ENCODE results near the gene CMC4.

Gene CMC4

GRCh38 chrX:155055494-155055893 is 15.4 kb downstream of the CMC4 start:
- Histone ChIP-seq H3K27me3 (ENCODE audit: control insufficient read depth in 5 of 5, insufficient read depth in 4 of 5, low read length in 5 of 5) (peaks cover 0 to 3% (median 0%) of the 10 kb centered on the region in 5 donors), H3K4me3 (ENCODE audit: low read depth in 1 of 5, low read length in 5 of 5) (no peak overlapping the region), H3K9ac (ENCODE audit: low read length in 5 of 5) (no peak overlapping the region), H3K9me3 (ENCODE audit: control insufficient read depth in 5 of 5, low read length in 5 of 5) (no peaks in the 10 kb centered on the region), H3K27ac (ENCODE audit: low read depth, low read length) (no peak overlapping the region), H3K4me1 (ENCODE audit: control insufficient read depth in 5 of 5, insufficient read depth in 5 of 5, low read length in 5 of 5) (peaks cover 4 to 12% (median 10%) of the 10 kb centered on the region in 5 donors), H3K36me3 (ENCODE audit: control insufficient read depth in 5 of 5, insufficient read depth in 5 of 5, low read length in 5 of 5) (peaks cover 2 to 19% (median 11%) of the 10 kb centered on the region in 5 donors)

GRCh38 chrX:155054255-155054654 is 16.7 kb downstream of the CMC4 start:
- Histone ChIP-seq H3K9ac (ENCODE audit: low read length in 5 of 5) (no peak overlapping the region), H3K4me1 (ENCODE audit: control insufficient read depth in 5 of 5, insufficient read depth in 5 of 5, low read length in 5 of 5) (peaks cover 4 to 12% (median 10%) of the 10 kb centered on the region in 5 donors), H3K9me3 (ENCODE audit: control insufficient read depth in 5 of 5, low read length in 5 of 5) (no peaks in the 10 kb centered on the region), H3K4me3 (ENCODE audit: low read depth in 1 of 5, low read length in 5 of 5) (no peak overlapping the region), H3K27ac (ENCODE audit: low read depth, low read length) (no peak overlapping the region), H3K27me3 (ENCODE audit: control insufficient read depth in 5 of 5, insufficient read depth in 4 of 5, low read length in 5 of 5) (peaks cover 0 to 3% (median 0%) of the 10 kb centered on the region in 5 donors), H3K36me3 (ENCODE audit: control insufficient read depth in 5 of 5, insufficient read depth in 5 of 5, low read length in 5 of 5) (peaks cover 2 to 15% (median 11%) of the 10 kb centered on the region in 5 donors)

DNA sequence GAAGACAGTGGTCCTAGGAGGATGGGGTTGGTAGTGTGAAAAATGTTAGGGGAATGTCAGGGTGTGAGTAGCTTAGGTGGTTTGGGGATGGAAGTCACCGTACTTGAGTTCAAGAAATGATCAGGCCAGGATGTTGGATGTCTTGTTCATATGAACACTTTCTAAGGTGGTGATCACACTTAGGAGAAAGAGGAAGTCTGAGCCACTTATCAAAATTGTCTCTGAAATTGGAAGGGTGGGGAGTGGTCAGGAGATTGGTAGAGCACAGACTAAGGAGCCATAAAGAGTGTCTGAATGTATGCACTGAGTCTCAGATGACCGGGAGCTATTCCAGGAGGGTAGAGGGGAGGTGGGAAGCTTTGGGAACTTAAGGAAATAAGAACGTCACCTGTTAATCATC is 17.3 kb downstream of the CMC4 start:
- peaks cover 0 to 3% (median 0%) of the 10 kb centered on the region in 5 donors for H3K27me3 ChIP-seq (ENCODE audit: control insufficient read depth in 5 of 5, insufficient read depth in 4 of 5, low read length in 5 of 5)
- peaks cover 4 to 15% (median 10%) of the 10 kb centered on the region in 5 donors for H3K4me1 ChIP-seq (ENCODE audit: control insufficient read depth in 5 of 5, insufficient read depth in 5 of 5, low read length in 5 of 5)
- no peak overlapping the region for H3K27ac ChIP-seq (ENCODE audit: low read depth, low read length)
- H3K36me3 ChIP-seq (ENCODE audit: control insufficient read depth in 5 of 5, insufficient read depth in 5 of 5, low read length in 5 of 5) = peaks cover 2 to 15% (median 11%) of the 10 kb centered on the region in 5 donors
- H3K9me3 ChIP-seq (ENCODE audit: control insufficient read depth in 5 of 5, low read length in 5 of 5) = no peaks in the 10 kb centered on the region
- no peak overlapping the region for H3K9ac ChIP-seq (ENCODE audit: low read length in 5 of 5)
- H3K4me3 ChIP-seq (ENCODE audit: low read depth in 1 of 5, low read length in 5 of 5) = no peak overlapping the region

- H3K27me3 ChIP-seq (ENCODE audit: control insufficient read depth in 5 of 5, insufficient read depth in 4 of 5, low read length in 5 of 5) = peaks cover 0 to 3% (median 0%) of the 10 kb centered on the region in 5 donors
- peaks cover 2 to 16% (median 11%) of the 10 kb centered on the region in 5 donors for H3K36me3 ChIP-seq (ENCODE audit: control insufficient read depth in 5 of 5, insufficient read depth in 5 of 5, low read length in 5 of 5)
- no peak overlapping the region for H3K27ac ChIP-seq (ENCODE audit: low read depth, low read length)
Measured at GRCh38 chrX:155052738-155053498, 18.0 kb downstream of the CMC4 start.

GRCh38 chrX:155048977-155049619 is 21.8 kb downstream of the CMC4 start:
- H3K4me3 ChIP-seq (ENCODE audit: low read depth in 1 of 5, low read length in 5 of 5) = no peak overlapping the region
- H3K9me3 ChIP-seq (ENCODE audit: control insufficient read depth in 5 of 5, low read length in 5 of 5) = no peaks in the 10 kb centered on the region
- H3K36me3 ChIP-seq (ENCODE audit: control insufficient read depth in 5 of 5, insufficient read depth in 5 of 5, low read length in 5 of 5) = peaks cover 5 to 23% (median 15%) of the 10 kb centered on the region in 5 donors
- H3K27me3 ChIP-seq (ENCODE audit: control insufficient read depth in 5 of 5, insufficient read depth in 4 of 5, low read length in 5 of 5) = no peaks in the 10 kb centered on the region
- H3K9ac ChIP-seq (ENCODE audit: low read length in 5 of 5) = no peak overlapping the region
- H3K27ac ChIP-seq (ENCODE audit: low read depth, low read length) = no peak overlapping the region
- peaks cover 0 to 4% (median 0%) of the 10 kb centered on the region in 5 donors for H3K4me1 ChIP-seq (ENCODE audit: control insufficient read depth in 5 of 5, insufficient read depth in 5 of 5, low read length in 5 of 5)

More at GRCh38 chrX:155052738-155053498, 18.0 kb downstream of the CMC4 start:
- H3K4me3 ChIP-seq (ENCODE audit: low read depth in 1 of 5, low read length in 5 of 5) = no peak overlapping the region
- H3K4me1 ChIP-seq (ENCODE audit: control insufficient read depth in 5 of 5, insufficient read depth in 5 of 5, low read length in 5 of 5) = peaks cover 4 to 15% (median 10%) of the 10 kb centered on the region in 5 donors
- no peaks in the 10 kb centered on the region for H3K9me3 ChIP-seq (ENCODE audit: control insufficient read depth in 5 of 5, low read length in 5 of 5)
- no peak overlapping the region for H3K9ac ChIP-seq (ENCODE audit: low read length in 5 of 5)

DNA sequence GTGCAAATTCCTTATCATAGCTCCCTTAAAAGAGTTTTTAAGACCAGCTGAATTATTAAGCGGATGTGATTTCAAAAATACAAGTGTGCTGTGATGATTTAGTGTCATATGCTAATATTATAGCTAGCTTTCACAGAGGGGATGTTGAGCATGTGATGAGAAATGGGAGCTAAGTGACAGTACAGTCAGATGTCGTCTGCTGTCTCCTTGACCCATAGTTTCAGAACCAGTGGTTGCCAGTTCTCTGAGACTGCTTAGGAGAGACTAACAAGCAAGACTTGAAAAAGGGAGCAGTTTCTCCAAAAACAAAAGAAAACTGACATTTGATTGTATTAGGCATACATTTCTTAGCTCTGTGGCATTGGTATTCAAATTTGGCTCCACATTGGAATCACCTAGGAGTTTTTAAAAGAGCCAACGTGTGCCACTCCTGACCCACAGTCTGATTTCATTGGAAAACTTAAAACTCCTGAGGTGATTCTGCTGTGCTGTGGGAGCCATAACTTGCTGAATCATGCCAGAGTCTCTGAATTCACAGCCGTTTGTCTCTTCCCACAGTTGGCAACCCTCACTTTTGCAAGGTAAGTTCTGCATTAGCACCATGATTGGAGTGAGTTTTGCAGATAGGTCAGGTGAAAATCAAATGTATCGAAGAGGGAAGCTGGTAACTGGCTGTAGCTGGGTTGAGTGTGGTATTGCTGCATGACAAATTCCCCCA is 24.0 kb downstream of the CMC4 start:
- Histone ChIP-seq H3K4me3 (ENCODE audit: low read depth in 1 of 5, low read length in 5 of 5) (no peak overlapping the region), H3K36me3 (ENCODE audit: control insufficient read depth in 5 of 5, insufficient read depth in 5 of 5, low read length in 5 of 5) (peaks cover 3 to 17% (median 10%) of the 10 kb centered on the region in 5 donors), H3K9me3 (ENCODE audit: control insufficient read depth in 5 of 5, low read length in 5 of 5) (no peaks in the 10 kb centered on the region), H3K4me1 (ENCODE audit: control insufficient read depth in 5 of 5, insufficient read depth in 5 of 5, low read length in 5 of 5) (peaks cover 0 to 4% (median 0%) of the 10 kb centered on the region in 5 donors), H3K27ac (ENCODE audit: low read depth, low read length) (no peak overlapping the region), H3K27me3 (ENCODE audit: control insufficient read depth in 5 of 5, insufficient read depth in 4 of 5, low read length in 5 of 5) (no peaks in the 10 kb centered on the region), H3K9ac (ENCODE audit: low read length in 5 of 5) (no peak overlapping the region)

- peaks cover 3 to 12% (median 6%) of the 10 kb centered on the region in 5 donors for H3K36me3 ChIP-seq (ENCODE audit: control insufficient read depth in 5 of 5, insufficient read depth in 5 of 5, low read length in 5 of 5)
- H3K9ac ChIP-seq (ENCODE audit: low read length in 5 of 5) = no peak overlapping the region
- H3K27ac ChIP-seq (ENCODE audit: low read depth, low read length) = no peak overlapping the region
- peaks cover 0 to 4% (median 0%) of the 10 kb centered on the region in 5 donors for H3K4me1 ChIP-seq (ENCODE audit: control insufficient read depth in 5 of 5, insufficient read depth in 5 of 5, low read length in 5 of 5)
- no peak overlapping the region for H3K4me3 ChIP-seq (ENCODE audit: low read depth in 1 of 5, low read length in 5 of 5)
- no peaks in the 10 kb centered on the region for H3K9me3 ChIP-seq (ENCODE audit: control insufficient read depth in 5 of 5, low read length in 5 of 5)
- H3K27me3 ChIP-seq (ENCODE audit: control insufficient read depth in 5 of 5, insufficient read depth in 4 of 5, low read length in 5 of 5) = no peaks in the 10 kb centered on the region
Measured at GRCh38 chrX:155046129-155046810, 24.7 kb downstream of the CMC4 start.

DNA sequence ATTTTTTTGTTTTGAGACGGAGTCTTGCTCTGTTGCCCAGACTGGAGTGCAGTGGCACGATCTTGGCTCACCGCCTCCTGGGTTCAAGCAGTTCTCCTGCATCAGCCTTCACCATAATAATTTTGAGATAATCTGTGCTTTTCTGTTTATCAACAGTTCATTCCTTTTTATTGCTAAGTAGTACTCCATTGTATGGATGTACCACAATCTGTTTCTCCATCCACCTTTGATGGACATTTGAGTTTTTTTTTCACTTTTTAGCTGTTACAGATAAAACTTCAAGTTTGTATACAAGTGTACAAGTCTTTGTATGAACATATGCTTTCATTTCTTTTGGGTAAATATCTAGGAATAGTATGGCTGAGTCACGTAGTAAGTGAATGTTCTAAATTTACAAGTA is 35.2 kb downstream of the CMC4 start:
- no peaks in the 10 kb centered on the region for H3K27me3 ChIP-seq (ENCODE audit: control insufficient read depth in 5 of 5, insufficient read depth in 4 of 5, low read length in 5 of 5)
- no peaks in the 10 kb centered on the region for H3K4me1 ChIP-seq (ENCODE audit: control insufficient read depth in 5 of 5, insufficient read depth in 5 of 5, low read length in 5 of 5)
- peaks cover 0 to 13% (median 5%) of the 10 kb centered on the region in 5 donors for H3K36me3 ChIP-seq (ENCODE audit: control insufficient read depth in 5 of 5, insufficient read depth in 5 of 5, low read length in 5 of 5)
- no peak overlapping the region for H3K27ac ChIP-seq (ENCODE audit: low read depth, low read length)
- H3K9me3 ChIP-seq (ENCODE audit: control insufficient read depth in 5 of 5, low read length in 5 of 5) = peaks cover 0 to 10% (median 4%) of the 10 kb centered on the region in 5 donors
- H3K4me3 ChIP-seq (ENCODE audit: low read depth in 1 of 5, low read length in 5 of 5) = no peak overlapping the region
- no peak overlapping the region for H3K9ac ChIP-seq (ENCODE audit: low read length in 5 of 5)

DNA sequence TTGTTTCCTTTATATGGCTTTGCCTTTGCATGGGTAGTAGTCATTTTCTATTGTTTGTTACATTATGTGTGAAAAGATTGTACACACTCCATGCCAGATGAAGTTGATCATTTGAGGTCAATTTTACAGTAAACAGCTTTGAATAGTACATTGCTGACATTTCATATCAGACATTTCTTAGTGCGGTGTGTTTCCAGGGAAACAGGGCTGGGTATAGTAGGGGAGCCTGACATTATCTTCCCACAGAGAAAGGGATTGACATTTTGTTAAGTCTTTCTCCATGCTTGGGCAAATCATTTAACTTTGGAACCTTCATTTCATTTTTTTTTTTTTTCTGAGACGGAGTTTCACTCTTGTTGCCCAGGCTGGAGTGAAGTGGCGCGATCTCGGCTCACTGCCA is 39.3 kb downstream of the CMC4 start:
- Histone ChIP-seq H3K36me3 (ENCODE audit: control insufficient read depth in 5 of 5, insufficient read depth in 5 of 5, low read length in 5 of 5) (peaks cover 0 to 13% (median 5%) of the 10 kb centered on the region in 5 donors), H3K27me3 (ENCODE audit: control insufficient read depth in 5 of 5, insufficient read depth in 4 of 5, low read length in 5 of 5) (no peaks in the 10 kb centered on the region), H3K9ac (ENCODE audit: low read length in 5 of 5) (no peak overlapping the region), H3K27ac (ENCODE audit: low read depth, low read length) (no peak overlapping the region), H3K4me1 (ENCODE audit: control insufficient read depth in 5 of 5, insufficient read depth in 5 of 5, low read length in 5 of 5) (peaks cover 0 to 11% (median 5%) of the 10 kb centered on the region in 5 donors), H3K9me3 (ENCODE audit: control insufficient read depth in 5 of 5, low read length in 5 of 5) (peaks cover 0 to 10% (median 4%) of the 10 kb centered on the region in 5 donors), H3K4me3 (ENCODE audit: low read depth in 1 of 5, low read length in 5 of 5) (no peak overlapping the region)
